H1 (cell line): ENCODE data around the gene AURKAIP1. TPM values are rescaled to one million over a fixed set of nuclear protein-coding genes. Genes with fewer than 3 reads are reported as not detected.
A peak's percentile ranks its signal among the peaks of the same experiment; 100 is the strongest.

ENCODE experiments used
- CTCF ChIA-PET: fragments of 300-600 bp; sonication (Branson Sonifier 250); formaldehyde crosslinking; loops from one replicate; lab custom pipeline; 2021; ENCODE audit not compliant: partially characterized antibody; lab: Charles Lee
- POLR2A ChIA-PET: fragments of 300-600 bp; sonication (Branson Sonifier 250); formaldehyde crosslinking; loops from one replicate; lab custom pipeline; 2021; ENCODE audit warnings: inconsistent platforms; ENCODE audit not compliant: partially characterized antibody; lab: Charles Lee
- DNase-seq, 2 experiments: peaks; one replicate each; pipeline versions ENCODE4 v3.0.0 to v3.0.0-alpha.2; 2010 to 2022; ENCODE audit warnings: low spot score in 2 of 2, low read depth in 1 of 2, mixed read lengths in 1 of 2
- FAIRE-seq: peaks from 2 replicates; lab custom pipeline; 2011; peaks lifted over from hg19 to GRCh38; lab: Jason Lieb, UNC
- H2AFZ ChIP-seq: 2 replicates; pipeline ENCODE4 v1.8.1; 2012; ENCODE audit warnings: low read length, inconsistent platforms
- H2AK5ac ChIP-seq: 2 replicates; pipeline ENCODE4 v1.6.1; 2013; ENCODE audit warnings: low read depth, low read length
- H2BK120ac ChIP-seq: replicated peaks from 2 replicates; pipeline ENCODE3; 2013; ENCODE audit warnings: low read depth, low read length, inconsistent platforms
- H2BK12ac ChIP-seq: 2 replicates; pipeline ENCODE4 v1.6.1; 2013; ENCODE audit warnings: low read depth, low read length
- H2BK15ac ChIP-seq: 2 replicates; pipeline ENCODE4 v1.6.1; 2013; ENCODE audit warnings: low read length
- H2BK20ac ChIP-seq: 2 replicates; pipeline ENCODE4 v1.6.1; 2013; ENCODE audit warnings: low read length
- H2BK5ac ChIP-seq: 2 replicates; pipeline ENCODE4 v1.6.1; 2013; ENCODE audit warnings: low read depth, low read length
- H3K14ac ChIP-seq: 2 replicates; pipeline ENCODE4 v1.6.1; 2013; ENCODE audit warnings: inconsistent platforms; ENCODE audit not compliant: insufficient read length
- H3K18ac ChIP-seq: 2 replicates; pipeline ENCODE4 v1.6.1; 2013; ENCODE audit warnings: low read length; ENCODE audit errors: extremely low read depth
- H3K23ac ChIP-seq: 2 replicates; pipeline ENCODE4 v1.6.1; 2013; ENCODE audit warnings: inconsistent platforms; ENCODE audit not compliant: insufficient read length
- H3K23me2 ChIP-seq: 2 replicates; pipeline ENCODE4 v1.6.1; 2013; ENCODE audit warnings: low read depth, low read length
- H3K27ac ChIP-seq: 2 replicates; pipeline ENCODE4 v1.6.1; 2011; ENCODE audit warnings: low read depth, low read length, inconsistent platforms
- H3K27me3 ChIP-seq, 4 experiments: replicated peaks in 1 of 4; 1 replicate in 1 of 4; 2 replicates in 3 of 4; pipeline versions ENCODE4 v1.6.1 to v1.8.1; 2011 to 2013; ENCODE audit warnings: low read length in 3 of 4, mild to moderate bottlenecking in 3 of 4, inconsistent platforms in 2 of 4, mixed read lengths in 2 of 4, moderate library complexity in 1 of 4; ENCODE audit not compliant: control insufficient read depth in 3 of 4, insufficient read depth in 3 of 4; ENCODE audit errors: extremely low read depth in 1 of 4
- H3K36me3 ChIP-seq, 4 experiments: 2 replicates each; pipeline versions ENCODE4 v1.6.1 to v1.8.1; 2011 to 2013; ENCODE audit warnings: mild to moderate bottlenecking in 4 of 4, low read length in 3 of 4, moderate library complexity in 2 of 4, control low read depth in 1 of 4, inconsistent platforms in 1 of 4; ENCODE audit not compliant: insufficient read depth in 4 of 4, control insufficient read depth in 2 of 4
- H3K4ac ChIP-seq: replicated peaks from 2 replicates; pipeline ENCODE3; 2013; ENCODE audit warnings: low read length, low read depth, mixed read lengths, inconsistent platforms; ENCODE audit not compliant: insufficient read length
- H3K4me1 ChIP-seq, 4 experiments: replicated peaks in 1 of 4; 1 replicate in 1 of 4; 2 replicates in 3 of 4; pipeline versions ENCODE4 v1.6.1 to v1.8.1; 2011 to 2013; ENCODE audit warnings: low read length in 3 of 4, inconsistent platforms in 2 of 4, mixed read lengths in 1 of 4; ENCODE audit not compliant: insufficient read depth in 4 of 4, control insufficient read depth in 3 of 4
- H3K4me2 ChIP-seq, 2 experiments: 2 replicates each; pipeline versions ENCODE4 v1.6.1 to v1.8.1; 2011 to 2013; ENCODE audit warnings: low read depth in 2 of 2, low read length in 2 of 2, control low read depth in 1 of 2, inconsistent platforms in 1 of 2, mild to moderate bottlenecking in 1 of 2; ENCODE audit not compliant: insufficient read depth in 1 of 2
- H3K4me3 ChIP-seq, 4 experiments: fragments of 200-600, 300-600 bp in 1 of 4; sonication (generic), shearing (Covaris generic), sonication (Bioruptor Twin) in 1 of 4; 2 replicates each; pipeline versions ENCODE4 v1.5.1 to v1.8.1; 2011 to 2016; ENCODE audit warnings: low read length in 4 of 4, low read depth in 3 of 4, control low read depth in 2 of 4, inconsistent platforms in 2 of 4, mild to moderate bottlenecking in 2 of 4, mixed read lengths in 1 of 4, moderate library complexity in 1 of 4; ENCODE audit not compliant: insufficient read depth in 2 of 4; ENCODE audit errors: extremely low read depth in 1 of 4
- H3K56ac ChIP-seq: replicated peaks from 2 replicates; pipeline ENCODE3; 2013; ENCODE audit warnings: low read depth, mild to moderate bottlenecking, mixed read lengths, low read length, inconsistent platforms; ENCODE audit not compliant: insufficient read length
- H3K79me1 ChIP-seq: 2 replicates; pipeline ENCODE4 v1.6.1; 2013; ENCODE audit warnings: low read depth, low read length, control low read depth
- H3K79me2 ChIP-seq, 2 experiments: 2 replicates each; pipeline versions ENCODE4 v1.6.1 to v1.8.1; 2012 to 2013; ENCODE audit warnings: low read length in 2 of 2, mild to moderate bottlenecking in 2 of 2, inconsistent platforms in 1 of 2; ENCODE audit not compliant: insufficient read depth in 2 of 2, control insufficient read depth in 1 of 2
- H3K9ac ChIP-seq, 4 experiments: replicated peaks in 1 of 4; 1 replicate in 1 of 4; 2 replicates in 3 of 4; pipeline versions ENCODE4 v1.6.1 to v1.8.1; 2011 to 2013; ENCODE audit warnings: low read depth in 3 of 4, low read length in 3 of 4, control low read depth in 2 of 4, mild to moderate bottlenecking in 2 of 4, moderate library complexity in 2 of 4, inconsistent platforms in 1 of 4; ENCODE audit errors: extremely low read depth in 1 of 4
- H3K9me3 ChIP-seq, 2 experiments: 2 replicates each; pipeline versions ENCODE4 v1.6.1 to v1.8.1; 2012 to 2013; ENCODE audit warnings: mild to moderate bottlenecking in 2 of 2, moderate library complexity in 2 of 2, control low read depth in 1 of 2, inconsistent platforms in 1 of 2, low read depth in 1 of 2, low read length in 1 of 2, mixed read lengths in 1 of 2; ENCODE audit not compliant: insufficient read depth in 2 of 2
- H4K20me1 ChIP-seq, 2 experiments: replicated peaks in 1 of 2; 2 replicates each; pipeline versions ENCODE3 to v1.8.1; 2011 to 2013; ENCODE audit warnings: inconsistent platforms in 2 of 2, low read length in 2 of 2, mild to moderate bottlenecking in 1 of 2; ENCODE audit not compliant: insufficient read depth in 2 of 2, control insufficient read depth in 1 of 2
- H4K5ac ChIP-seq: 2 replicates; pipeline ENCODE4 v1.6.1; 2013; ENCODE audit warnings: low read length, low read depth, mixed read lengths, inconsistent platforms; ENCODE audit not compliant: insufficient read length
- H4K8ac ChIP-seq: 2 replicates; pipeline ENCODE4 v1.8.0; 2013; ENCODE audit warnings: mild to moderate bottlenecking, moderate library complexity, low read length, inconsistent platforms; ENCODE audit not compliant: insufficient read depth; ENCODE audit errors: extremely low read depth
- H4K91ac ChIP-seq: replicated peaks from 2 replicates; pipeline ENCODE3; 2013; ENCODE audit warnings: low read length, mixed read lengths, inconsistent platforms; ENCODE audit not compliant: insufficient read length
- EP300 ChIP-seq, 2 experiments: IDR thresholded peaks; 1 replicate in 1 of 2; 2 replicates in 1 of 2; pipeline ENCODE4 v1.6.1; 2011 to 2012; ENCODE audit warnings: low read depth in 2 of 2, low read length in 2 of 2, mild to moderate bottlenecking in 2 of 2, borderline replicate concordance in 1 of 2, inconsistent platforms in 1 of 2, moderate library complexity in 1 of 2
- KDM4A ChIP-seq: IDR thresholded peaks from one replicate; pipeline ENCODE4 v1.7.1; 2012; ENCODE audit warnings: low read depth, mild to moderate bottlenecking, moderate library complexity, low read length, inconsistent platforms; ENCODE audit not compliant: severe bottlenecking
- MAFK ChIP-seq: IDR thresholded peaks from 2 replicates; pipeline ENCODE4 v1.6.1; 2012; ENCODE audit warnings: low read depth, mild to moderate bottlenecking, improper control_type of control experiment, low read length
- POU5F1 ChIP-seq: IDR thresholded peaks from 2 replicates; pipeline ENCODE4 v1.6.1; 2011; ENCODE audit warnings: low read depth, mild to moderate bottlenecking, low read length, moderate library complexity
- SP4 ChIP-seq: IDR thresholded peaks from 2 replicates; pipeline ENCODE4 v1.6.1; 2012; ENCODE audit warnings: low read length, inconsistent platforms
- TBP ChIP-seq: IDR thresholded peaks from 2 replicates; pipeline ENCODE4 v1.6.1; 2011; ENCODE audit warnings: low read depth, low read length, improper control_type of control experiment
- YY1 ChIP-seq: IDR thresholded peaks from 2 replicates; pipeline ENCODE4 v1.6.1; 2011; ENCODE audit warnings: low read depth, mild to moderate bottlenecking, low read length
- ZNF274 ChIP-seq: IDR thresholded peaks from 2 replicates; pipeline ENCODE4 v1.7.0; 2012; ENCODE audit warnings: low read length, borderline replicate concordance; ENCODE audit errors: extremely low read depth
- WGBS, 2 experiments: shearing (Covaris generic) in 1 of 2; methylation state at CpG; one replicate each; pipeline versions ENCODE4 v1.1.6 to v1.1.7; 2013 to 2015; ENCODE audit warnings: low lambda C conversion rate in 2 of 2, mixed read lengths in 2 of 2, inconsistent platforms in 1 of 2, low coverage in 1 of 2, missing lambda C conversion rate in 1 of 2; ENCODE audit not compliant: insufficient replicate concordance in 2 of 2, insufficient coverage in 1 of 2, insufficient read length in 1 of 2; ENCODE audit errors: extremely low coverage in 1 of 2, missing lambda C conversion rate in 1 of 2; 5-methylcytosine and 5-hydroxymethylcytosine counted together
- polyA plus RNA-seq, 7 experiments: library from polyadenylated mRNA; depleted of rRNA in 3 of 7; stranded (reverse) in 5 of 7; unstranded in 2 of 7; fragments of >200 nt in 5 of 7; fragments of 200-250 nt in 2 of 7; gene quantifications; 1 replicate in 5 of 7; 2 replicates in 1 of 7; 4 replicates in 1 of 7; pipeline versions ENCODE4 v1.2.1 to v1.2.3, GENCODE V29; 2011 to 2013; ENCODE audit warnings: missing spikeins in 2 of 7, mixed read lengths in 2 of 7
- total RNA-seq: library from RNA; stranded (reverse); fragmentation: NEBNext Ultra II Directional; extraction: Animal tissue kit (Norgen Biotek cat#: 25700); gene quantifications from 2 replicates; pipeline ENCODE4 v1.2.1, GENCODE V29; 2021
- TF ChIP-seq, protein P1 (sequence below): IDR thresholded peaks from 2 replicates; pipeline ENCODE4 v1.6.1; 2011; ENCODE audit warnings: low read depth, mild to moderate bottlenecking, low read length; ENCODE audit not compliant: insufficient read depth

The AURKAIP1 gene
- total and polyA plus RNA-seq, 2 of the 8 experiments (the other 6 are each of a cell fraction or from before 2014, with no cell fraction given): 87.8 to 194 TPM

- H3K36me3 ChIP-seq: peaks cover 0 to 19% (median 1%) of the 10 kb centered on the region in 4 experiments; a peak in 2 of 8 replicates
- no peak overlapping the region for H3K14ac ChIP-seq
- H3K79me1 ChIP-seq: no peaks in the 10 kb centered on the region; the same call in 1 of the 2 replicates
- H2AK5ac ChIP-seq: no peak overlapping the region
- peak overlapping the region; percentile 75; the same call in 1 of the 2 replicates for H2BK5ac ChIP-seq
- no peak overlapping the region for H2AFZ ChIP-seq
- H3K9me3 ChIP-seq: peaks cover 4 to 7% of the 10 kb centered on the region in 2 experiments; a peak in 1 of 4 replicates
- H4K91ac ChIP-seq: no peak overlapping the region
- H3K4ac ChIP-seq: peak overlapping the region; percentile 78
- H2BK15ac ChIP-seq: no peak overlapping the region
- H4K8ac ChIP-seq: peak overlapping the region; percentile 89
- H3K23me2 ChIP-seq: no peaks in the 10 kb centered on the region
- no peak overlapping the region; a peak in 2 of 4 replicates for H3K4me2 ChIP-seq
- no peaks in the 10 kb centered on the region for H4K20me1 ChIP-seq
- no peak overlapping the region for H3K56ac ChIP-seq
- no peak for FAIRE-seq
- H3K23ac ChIP-seq: no peak overlapping the region
- H3K4me3 ChIP-seq: no peak overlapping the region
- peaks cover 5 to 20% (median 12%) of the 10 kb centered on the region in 4 experiments for H3K4me1 ChIP-seq
- no peak overlapping the region for H3K9ac ChIP-seq
- H3K27me3 ChIP-seq: no peaks in the 10 kb centered on the region
- CTCF ChIA-PET: interaction anchor here (0.9 to 1.5 kb wide), 2 partner anchors 11 to 30 kb away, joined by 3 to 9 read pairs; no protein-coding TSS in a partner anchor
- H3K18ac ChIP-seq: peak overlapping the region; percentile 13; the same call in 1 of the 2 replicates
- H2BK120ac ChIP-seq: no peak overlapping the region
- WGBS, 2 experiments: 93% methylated on average over 11 of the region's 13 CpGs; no CpG with 5 or more reads in 1 of the 2 experiments
- POLR2A ChIA-PET: interaction anchor here (0.9 to 4.8 kb wide), 13 partner anchors 9 to 67 kb away, joined by 3 to 27 read pairs (median 6); partner anchors contain the start of genes ANKRD65, AURKAIP1 and CCNL2
- H4K5ac ChIP-seq: peak overlapping the region; percentile 47
- no peak overlapping the region for H3K27ac ChIP-seq
- H3K79me2 ChIP-seq: peaks cover 11 to 21% of the 10 kb centered on the region in 2 experiments
- DNase-seq: no peak
- H2BK20ac ChIP-seq: no peak overlapping the region
- H2BK12ac ChIP-seq: 0 out of 2 replicates have a peak overlapping the region, but pooled peaks have one; percentile 60
- TF ChIP-seq KDM4A (no peak), EP300 (IDR thresholded peaks at IDR 0.05; ENCODE audit: borderline replicate concordance in 1 of 2, low read depth in 2 of 2, low read length in 2 of 2) (no peak), MAFK (no peak), YY1 (no peak), ZNF274 (no peak), TBP (no peak), SP4 (no peak), POU5F1 (no peak)
- TF ChIP-seq, protein P1, sequence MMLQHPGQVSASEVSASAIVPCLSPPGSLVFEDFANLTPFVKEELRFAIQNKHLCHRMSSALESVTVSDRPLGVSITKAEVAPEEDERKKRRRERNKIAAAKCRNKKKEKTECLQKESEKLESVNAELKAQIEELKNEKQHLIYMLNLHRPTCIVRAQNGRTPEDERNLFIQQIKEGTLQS: no peak
Measured at GRCh38 chr1:1411626-1412025, 36.6 kb upstream of the AURKAIP1 start.
